Measurements from ENCODE around the gene VGLL4.

Gene VGLL4

GRCh38 chr3:11563865-11564185 lies 79.9 kb downstream of the VGLL4 start:
- no peak for DNase-seq (ENCODE audit: low spot score)

GRCh38 chr3:11563159-11563864 lies 80.4 kb downstream of the VGLL4 start:
- DNase-seq (ENCODE audit: low spot score), result no peak

- DNase-seq (ENCODE audit: low spot score), result no peak
Observed at GRCh38 chr3:11562277-11562881, 81.3 kb downstream of the VGLL4 start.

- no peak for DNase-seq (ENCODE audit: low spot score)
Observed at GRCh38 chr3:11560746-11561145, 83.0 kb downstream of the VGLL4 start.

- DNase-seq (ENCODE audit: low spot score), result no peak
Observed at GRCh38 chr3:11559816-11560633, 83.7 kb downstream of the VGLL4 start.

- DNase-seq (ENCODE audit: low spot score), result no peak
Observed at GRCh38 chr3:11558918-11559815, 84.5 kb downstream of the VGLL4 start.

- DNase-seq (ENCODE audit: low spot score), result no peak
Observed at GRCh38 chr3:11558411-11558903, 85.3 kb downstream of the VGLL4 start.

- no peak for DNase-seq (ENCODE audit: low spot score)
Observed at GRCh38 chr3:11558002-11558401, 85.7 kb downstream of the VGLL4 start.

GRCh38 chr3:11556851-11557644 lies 86.7 kb downstream of the VGLL4 start:
- no peak for DNase-seq (ENCODE audit: low spot score)

GRCh38 chr3:11555881-11556633 lies 87.7 kb downstream of the VGLL4 start:
- DNase-seq (ENCODE audit: low spot score), result no peak

- DNase-seq (ENCODE audit: low spot score), result no peak
Observed at GRCh38 chr3:11555211-11555782, 88.4 kb downstream of the VGLL4 start.

GRCh38 chr3:11554666-11555065 lies 89.0 kb downstream of the VGLL4 start:
- DNase-seq (ENCODE audit: low spot score), result no peak

GRCh38 chr3:11554236-11554610 lies 89.5 kb downstream of the VGLL4 start:
- no peak for DNase-seq (ENCODE audit: low spot score)

GRCh38 chr3:11553436-11554235 lies 90.1 kb downstream of the VGLL4 start:
- DNase-seq (ENCODE audit: low spot score), result no peak

- DNase-seq (ENCODE audit: low spot score), result no peak
Observed at GRCh38 chr3:11552289-11553264, 91.1 kb downstream of the VGLL4 start.

GRCh38 chr3:11551036-11551435 lies 92.7 kb downstream of the VGLL4 start:
- no peak for DNase-seq (ENCODE audit: low spot score)

GRCh38 chr3:11549580-11550140 lies 94.1 kb downstream of the VGLL4 start:
- DNase-seq (ENCODE audit: low spot score), result no peak

GRCh38 chr3:11548721-11549131 lies 95.0 kb downstream of the VGLL4 start:
- DNase-seq (ENCODE audit: low spot score), result no peak
